Ascending aorta (tissue), 2 donors: ENCODE data around the gene APOBR. TPM values are rescaled to one million over a fixed set of nuclear protein-coding genes. Genes with fewer than 3 reads are reported as not detected.
"Not testable (repeated sequence)": the region's sequence is repeated elsewhere in the genome, so short reads cannot be mapped to it uniquely, and the experiment has no call there.

Experiments
- DNase-seq, 2 donors: peaks; one replicate each; pipeline ENCODE4 v3.0.0-alpha.2; 2019; ENCODE audit warnings: low spot score in 2 of 2
- H3K27ac ChIP-seq, 2 donors: fragments of 200-600 bp; sonication (generic); one replicate each; pipeline ENCODE4 v1.5.1; 2016 to 2017; ENCODE audit warnings: mild to moderate bottlenecking in 1 of 2
- H3K27me3 ChIP-seq: fragments of 200-600 bp; sonication (generic); one replicate; pipeline ENCODE4 v1.5.1; 2017
- H3K36me3 ChIP-seq, 2 donors: fragments of 200-600 bp; sonication (generic); one replicate each; pipeline ENCODE4 v1.5.1; 2016
- H3K4me1 ChIP-seq, 2 donors: fragments of 200-600 bp; sonication (generic); one replicate each; pipeline ENCODE4 v1.5.1; 2016 to 2017; ENCODE audit warnings: mild to moderate bottlenecking in 1 of 2
- H3K4me3 ChIP-seq, 2 donors: fragments of 200-600 bp; sonication (generic); one replicate each; pipeline ENCODE4 v1.5.1; 2016 to 2017; ENCODE audit warnings: mild to moderate bottlenecking in 1 of 2
- H3K9me3 ChIP-seq, 2 donors: fragments of 200-600 bp; sonication (generic); one replicate each; pipeline ENCODE4 v1.5.1; 2016
- intact Hi-C: fragments of 100-400 bp; cut with DNase I; formaldehyde crosslinking; loops from one replicate; pipeline ENCODE4 v1.15.1; 2023
- total RNA-seq: library from RNA; depleted of rRNA; stranded (reverse); fragments of >200 nt; gene quantifications from one replicate; pipeline ENCODE4 v1.1.0, GENCODE V29; 2016
- TF ChIP-seq, protein P1 (sequence below), 3 experiments: fragments of 200-600 bp in 2 of 3; fragments of 450-650 bp in 1 of 3; sonication (generic) in 2 of 3; IDR thresholded peaks; one replicate each; pipeline ENCODE4 v1.5.1; 2016 to 2019; ENCODE audit warnings: antibody characterized with exemption in 3 of 3, mild to moderate bottlenecking in 1 of 3, moderate library complexity in 1 of 3

The APOBR gene
- total RNA-seq, 1 donor from 2014 or later: 1.2 TPM

DNA sequence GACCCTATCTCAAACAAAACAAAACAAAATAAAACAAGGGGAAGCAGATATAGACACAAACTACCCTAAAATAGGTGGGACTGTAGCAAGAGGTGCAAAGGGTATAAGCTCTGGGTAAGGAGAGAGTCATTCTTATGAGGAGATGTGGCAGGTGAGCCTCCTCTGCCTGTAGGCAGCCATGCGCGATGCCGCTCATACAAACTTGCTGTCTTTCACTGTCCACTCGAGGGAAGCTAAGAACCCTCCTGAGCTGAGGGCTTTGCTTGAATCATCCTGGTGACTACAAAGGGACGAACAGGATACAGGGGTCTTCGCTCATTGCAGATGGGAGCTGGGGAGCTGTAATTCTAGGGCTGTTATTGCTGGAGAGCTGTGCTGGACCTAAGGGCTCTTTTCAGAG is 27.0 kb downstream of the APOBR start:
- no peak for DNase-seq

DNA sequence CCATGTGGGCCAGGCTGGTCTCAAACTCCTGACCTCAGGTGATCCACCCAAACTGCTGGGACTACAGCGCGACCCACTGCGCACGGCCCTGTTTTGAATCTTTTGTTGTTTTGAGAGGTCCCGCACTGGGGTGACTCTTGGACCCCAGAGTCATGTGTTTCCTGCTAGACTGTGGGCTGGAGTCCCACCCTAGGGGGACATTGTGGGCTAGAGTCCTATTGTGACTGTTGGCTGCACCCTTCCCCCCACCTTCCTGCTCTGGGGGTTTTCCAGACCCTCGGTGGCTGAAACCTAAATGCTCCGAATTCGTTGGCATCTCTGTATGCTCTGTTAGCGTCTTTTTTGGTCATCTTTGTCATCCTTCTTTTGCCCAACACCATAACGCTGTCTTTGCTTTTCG is 28.3 kb downstream of the APOBR start:
- Histone ChIP-seq H3K36me3 (no peaks in the 10 kb centered on the region), H3K9me3 (no peaks in the 10 kb centered on the region), H3K4me1 (no peaks in the 10 kb centered on the region), H3K4me3 (no peak overlapping the region), H3K27ac (no peak overlapping the region), H3K27me3 (no peaks in the 10 kb centered on the region)
- intact Hi-C loops: no loop called here
- TF ChIP-seq, protein P1, sequence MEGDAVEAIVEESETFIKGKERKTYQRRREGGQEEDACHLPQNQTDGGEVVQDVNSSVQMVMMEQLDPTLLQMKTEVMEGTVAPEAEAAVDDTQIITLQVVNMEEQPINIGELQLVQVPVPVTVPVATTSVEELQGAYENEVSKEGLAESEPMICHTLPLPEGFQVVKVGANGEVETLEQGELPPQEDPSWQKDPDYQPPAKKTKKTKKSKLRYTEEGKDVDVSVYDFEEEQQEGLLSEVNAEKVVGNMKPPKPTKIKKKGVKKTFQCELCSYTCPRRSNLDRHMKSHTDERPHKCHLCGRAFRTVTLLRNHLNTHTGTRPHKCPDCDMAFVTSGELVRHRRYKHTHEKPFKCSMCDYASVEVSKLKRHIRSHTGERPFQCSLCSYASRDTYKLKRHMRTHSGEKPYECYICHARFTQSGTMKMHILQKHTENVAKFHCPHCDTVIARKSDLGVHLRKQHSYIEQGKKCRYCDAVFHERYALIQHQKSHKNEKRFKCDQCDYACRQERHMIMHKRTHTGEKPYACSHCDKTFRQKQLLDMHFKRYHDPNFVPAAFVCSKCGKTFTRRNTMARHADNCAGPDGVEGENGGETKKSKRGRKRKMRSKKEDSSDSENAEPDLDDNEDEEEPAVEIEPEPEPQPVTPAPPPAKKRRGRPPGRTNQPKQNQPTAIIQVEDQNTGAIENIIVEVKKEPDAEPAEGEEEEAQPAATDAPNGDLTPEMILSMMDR (IDR thresholded peaks at IDR 0.05): no peak
- no peak for DNase-seq

More for the DNA sequence above, 27.0 kb downstream of the APOBR start:
- H3K27ac ChIP-seq: no peak overlapping the region
- intact Hi-C loops: no loop called here
- no peaks in the 10 kb centered on the region for H3K9me3 ChIP-seq
- no peaks in the 10 kb centered on the region for H3K27me3 ChIP-seq
- TF ChIP-seq, protein P1 (IDR thresholded peaks at IDR 0.05): no peak
- no peaks in the 10 kb centered on the region for H3K4me1 ChIP-seq
- no peak overlapping the region for H3K4me3 ChIP-seq
- H3K36me3 ChIP-seq: no peaks in the 10 kb centered on the region

DNA sequence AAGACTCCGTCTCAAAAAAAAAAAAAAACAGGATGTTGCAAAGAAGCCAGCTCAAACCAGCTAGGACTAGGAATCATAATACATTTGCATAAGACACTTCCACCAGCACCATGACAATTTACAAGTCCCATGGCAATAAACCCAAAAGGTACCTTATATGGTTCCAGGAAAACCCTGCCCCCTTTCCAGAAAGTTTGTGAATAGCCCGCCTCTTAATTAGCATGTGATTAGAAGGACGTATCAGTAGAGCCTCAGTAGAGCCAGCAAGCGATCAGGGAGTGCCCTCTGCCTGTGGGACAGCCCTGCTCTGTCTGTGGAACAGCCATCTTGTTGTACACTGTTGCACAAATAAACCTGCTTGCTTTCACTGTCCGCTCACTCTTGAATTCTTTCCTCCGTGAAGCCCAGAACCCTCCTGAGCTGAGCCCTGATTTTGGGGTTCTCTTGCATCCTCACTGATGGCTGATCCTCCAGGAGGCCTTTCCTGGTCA is 30.3 kb downstream of the APOBR start:
- no peak for DNase-seq
- no peaks in the 10 kb centered on the region for H3K4me1 ChIP-seq
- no peak overlapping the region for H3K27ac ChIP-seq
- no peak overlapping the region for H3K4me3 ChIP-seq
- TF ChIP-seq, protein P1 (IDR thresholded peaks at IDR 0.05): no peak
- intact Hi-C loops: no loop called here
- H3K9me3 ChIP-seq: no peaks in the 10 kb centered on the region
- no peaks in the 10 kb centered on the region for H3K36me3 ChIP-seq
- H3K27me3 ChIP-seq: no peaks in the 10 kb centered on the region

DNA sequence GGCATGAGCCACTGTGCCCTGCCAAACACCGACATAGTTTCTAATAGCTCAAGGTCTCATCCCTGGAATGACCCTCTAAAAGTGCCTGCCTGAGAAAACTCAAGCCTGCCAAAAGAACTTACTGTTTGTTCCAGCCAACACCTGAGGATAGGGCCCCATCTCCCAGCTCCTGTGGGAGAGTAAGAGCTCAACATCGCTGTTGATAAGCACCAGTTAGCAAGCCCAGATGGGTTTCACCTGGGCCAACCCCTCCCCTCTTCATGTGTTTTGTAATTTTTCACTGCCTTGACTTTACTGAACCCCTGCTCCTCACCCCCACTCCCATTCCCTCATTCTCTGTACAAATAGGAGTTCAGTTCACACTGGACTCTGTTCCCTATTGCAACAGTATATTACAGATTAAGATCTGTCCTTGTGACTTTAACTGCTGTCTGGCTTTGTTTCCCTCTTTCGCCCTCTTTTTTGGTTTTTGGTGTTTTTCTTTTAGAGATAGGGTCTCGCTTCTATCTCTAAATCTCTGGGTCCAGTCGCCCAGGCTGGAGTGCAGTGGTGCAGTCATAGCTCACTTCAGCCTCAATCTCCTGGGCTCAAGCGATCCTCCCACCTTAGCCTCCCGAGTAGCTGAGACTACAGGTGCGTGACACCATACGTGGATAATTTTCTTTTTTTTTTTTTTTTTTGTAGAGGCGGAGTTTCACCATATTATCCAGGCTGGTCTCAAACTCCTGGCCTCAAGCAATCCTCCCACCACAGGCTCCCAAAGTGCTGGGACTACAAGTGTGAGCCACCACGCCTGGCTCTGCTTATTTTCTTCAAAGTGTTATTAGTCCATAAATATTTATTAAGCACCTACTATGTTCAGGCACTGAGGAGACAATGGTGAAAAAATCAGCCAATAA is 32.0 kb downstream of the APOBR start:
- Histone ChIP-seq H3K4me1 (no peaks in the 10 kb centered on the region), H3K36me3 (no peaks in the 10 kb centered on the region), H3K27me3 (no peaks in the 10 kb centered on the region), H3K27ac (no peak overlapping the region), H3K9me3 (no peaks in the 10 kb centered on the region), H3K4me3 (no peak overlapping the region)
- TF ChIP-seq, protein P1 (IDR thresholded peaks at IDR 0.05): no peak
- no peak for DNase-seq
- intact Hi-C loops: no loop called here

DNA sequence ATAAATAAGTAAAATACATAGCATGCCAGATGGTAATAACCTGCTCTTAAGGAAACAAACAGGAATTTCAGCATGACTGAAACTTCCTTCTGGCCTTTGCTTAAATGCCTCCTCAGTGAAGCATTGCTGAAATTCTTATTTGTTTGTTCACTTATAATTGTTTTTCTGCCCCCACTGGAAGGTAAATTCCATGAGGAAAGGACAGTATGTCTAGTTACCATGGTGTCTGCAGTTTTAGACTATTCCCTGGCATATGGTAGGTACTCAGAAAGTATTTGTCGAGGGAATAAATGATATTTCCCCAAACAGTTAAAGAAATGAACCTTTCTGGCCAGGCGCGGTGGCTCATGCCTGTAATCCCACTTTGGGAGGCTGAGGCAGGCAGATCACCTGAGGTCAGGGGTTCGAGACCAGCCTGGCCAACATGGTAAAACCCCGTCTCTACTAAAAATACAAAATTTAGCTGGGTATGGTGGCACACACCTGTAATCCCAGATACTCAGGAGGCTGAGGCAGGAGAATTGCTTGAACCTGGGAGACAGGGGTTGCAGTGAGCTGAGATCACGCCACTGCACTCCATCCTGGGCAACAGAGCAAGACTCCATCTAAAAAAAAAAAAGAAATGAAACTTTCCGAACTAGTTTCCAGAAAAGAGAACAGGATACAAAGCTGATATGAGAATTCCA is 32.8 kb downstream of the APOBR start:
- H3K4me3 ChIP-seq, intact Hi-C loops, DNase-seq, H3K4me1 ChIP-seq, H3K27me3 ChIP-seq, H3K9me3 ChIP-seq, H3K36me3 ChIP-seq, H3K27ac ChIP-seq: not testable (repeated sequence)

DNA sequence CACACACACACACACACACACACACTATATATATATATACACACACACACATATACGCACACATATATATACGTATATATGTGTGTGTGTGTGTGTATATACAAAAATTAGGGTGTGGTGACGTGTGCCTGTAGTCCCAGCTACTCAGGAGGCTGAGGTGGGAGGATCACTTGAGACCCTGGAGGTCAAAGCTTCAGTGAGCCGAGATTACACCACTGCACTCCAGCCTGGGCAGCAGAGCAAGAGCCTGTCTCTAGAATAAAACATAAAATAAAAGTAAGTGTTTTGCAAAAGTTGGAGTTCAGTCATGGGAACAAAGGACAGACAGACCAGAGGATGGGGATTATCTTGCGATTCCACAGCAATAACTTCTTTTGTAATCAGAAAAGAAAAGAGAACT is 33.5 kb downstream of the APOBR start:
- no peaks in the 10 kb centered on the region for H3K9me3 ChIP-seq
- intact Hi-C loops: no loop called here
- no peaks in the 10 kb centered on the region for H3K27me3 ChIP-seq
- no peak overlapping the region for H3K4me3 ChIP-seq
- no peak overlapping the region for H3K27ac ChIP-seq
- no peak for DNase-seq
- H3K4me1 ChIP-seq: no peaks in the 10 kb centered on the region
- TF ChIP-seq, protein P1 (IDR thresholded peaks at IDR 0.05): no peak
- no peaks in the 10 kb centered on the region for H3K36me3 ChIP-seq
